WTC11 (cell line): ENCODE measurements around the gene ZNF605. TPM values are rescaled to one million over a fixed set of nuclear protein-coding genes. Genes with fewer than 3 reads are reported as not detected.

Experiments used
- ATAC-seq: fragments of 200-7000 bp; cut with Tn5 transposase; 2 replicates; pipeline ENCODE4 v1.10.0; 2021; ENCODE audit warnings: mild to moderate bottlenecking, moderate library complexity
- CTCF ChIA-PET: fragments of 300-600 bp; sonication (Branson Sonifier 250); formaldehyde crosslinking; loops from one replicate; lab custom pipeline; 2021; ENCODE audit warnings: antibody characterized with exemption; lab: Charles Lee
- POLR2A ChIA-PET: fragments of 350-600 bp; sonication (Branson Sonifier 250); formaldehyde crosslinking; loops from one replicate; lab custom pipeline; 2021; ENCODE audit warnings: antibody characterized with exemption; lab: Charles Lee
- DNase-seq: peaks from one replicate; pipeline ENCODE4 v3.0.0; 2021; ENCODE audit warnings: low spot score
- H3K27ac Mint-ChIP-seq: 2 replicates; pipeline ENCODE4 v1.8.0; 2021; ENCODE audit warnings: mixed read lengths
- H3K27me3 Mint-ChIP-seq: 2 replicates; pipeline ENCODE4 v1.8.0; 2021; ENCODE audit warnings: low read depth, mild to moderate bottlenecking, moderate library complexity, mixed read lengths
- H3K36me3 Mint-ChIP-seq: 2 replicates; pipeline ENCODE4 v1.8.0; 2021; ENCODE audit warnings: mixed read lengths
- H3K4me1 Mint-ChIP-seq: 2 replicates; pipeline ENCODE4 v1.8.0; 2022; ENCODE audit warnings: mixed read lengths
- H3K4me3 Mint-ChIP-seq: 2 replicates; pipeline ENCODE4 v1.8.0; 2021; ENCODE audit warnings: mild to moderate bottlenecking, moderate library complexity, mixed read lengths
- H3K9me3 Mint-ChIP-seq: 2 replicates; pipeline ENCODE4 v1.8.0; 2021; ENCODE audit warnings: mixed read lengths
- ETV6 ChIP-seq: sonication (generic); formaldehyde crosslinking; IDR thresholded peaks from 2 replicates; pipeline ENCODE4 v1.8.1; 2022; ENCODE audit warnings: mild to moderate bottlenecking, missing genetic modification reagents
- FOXK1 ChIP-seq: sonication (generic); formaldehyde crosslinking; IDR thresholded peaks from 2 replicates; pipeline ENCODE4 v1.8.0; 2022; ENCODE audit warnings: mild to moderate bottlenecking, moderate library complexity, missing genetic modification reagents
- FOXP1 ChIP-seq: sonication (generic); formaldehyde crosslinking; IDR thresholded peaks from 2 replicates; pipeline ENCODE4 v1.8.0; 2022; ENCODE audit warnings: missing genetic modification reagents, mild to moderate bottlenecking, moderate library complexity, borderline replicate concordance
- GABPB1 ChIP-seq: sonication (generic); formaldehyde crosslinking; IDR thresholded peaks from 2 replicates; pipeline ENCODE4 v1.8.1; 2023; ENCODE audit warnings: mild to moderate bottlenecking, missing genetic modification reagents
- HMGXB4 ChIP-seq: sonication (generic); formaldehyde crosslinking; IDR thresholded peaks from 2 replicates; pipeline ENCODE4 v1.8.1; 2023; ENCODE audit warnings: mild to moderate bottlenecking, moderate library complexity, missing genetic modification reagents
- KAT7 ChIP-seq: sonication (generic); formaldehyde crosslinking; IDR thresholded peaks from 2 replicates; pipeline ENCODE4 v1.8.1; 2023; ENCODE audit warnings: missing genetic modification reagents, mild to moderate bottlenecking, borderline replicate concordance
- MYBL2 ChIP-seq: sonication (generic); formaldehyde crosslinking; IDR thresholded peaks from 2 replicates; pipeline ENCODE4 v1.8.1; 2023; ENCODE audit warnings: mild to moderate bottlenecking, moderate library complexity, missing genetic modification reagents
- NFATC4 ChIP-seq: fragments of 250-450 bp; sonication (Bioruptor Pico); IDR thresholded peaks from 2 replicates; pipeline ENCODE4 v1.9.0; 2021; ENCODE audit warnings: mild to moderate bottlenecking
- NFE2L1 ChIP-seq: sonication (generic); formaldehyde crosslinking; IDR thresholded peaks from 2 replicates; pipeline ENCODE4 v1.8.1; 2023; ENCODE audit warnings: missing genetic modification reagents
- NFYB ChIP-seq: sonication (generic); formaldehyde crosslinking; conservative IDR thresholded peaks from 2 replicates; pipeline ENCODE4 v1.8.0; 2022; ENCODE audit warnings: low read depth, missing genetic modification reagents
- NR1H2 ChIP-seq: sonication (generic); formaldehyde crosslinking; IDR thresholded peaks from 2 replicates; pipeline ENCODE4 v1.9.0; 2021; ENCODE audit warnings: mild to moderate bottlenecking, moderate library complexity, missing genetic modification reagents
- OVOL2 ChIP-seq: fragments of 250-450 bp; sonication (Bioruptor Pico); IDR thresholded peaks from 2 replicates; pipeline ENCODE4 v1.9.0; 2021; ENCODE audit warnings: mild to moderate bottlenecking, borderline replicate concordance
- RORB ChIP-seq: fragments of 250-450 bp; sonication (Bioruptor Pico); IDR thresholded peaks from 2 replicates; pipeline ENCODE4 v1.9.0; 2021; ENCODE audit warnings: mild to moderate bottlenecking
- SP1 ChIP-seq: sonication (generic); formaldehyde crosslinking; conservative IDR thresholded peaks from 2 replicates; pipeline ENCODE4 v1.8.1; 2022; ENCODE audit warnings: missing genetic modification reagents
- TEAD1 ChIP-seq: sonication (generic); formaldehyde crosslinking; IDR thresholded peaks from 2 replicates; pipeline ENCODE4 v1.8.0; 2022; ENCODE audit warnings: mild to moderate bottlenecking, missing genetic modification reagents
- TEAD4 ChIP-seq: sonication (generic); formaldehyde crosslinking; IDR thresholded peaks from 2 replicates; pipeline ENCODE4 v1.8.0; 2022; ENCODE audit warnings: mild to moderate bottlenecking, missing genetic modification reagents
- USF2 ChIP-seq: sonication (generic); formaldehyde crosslinking; IDR thresholded peaks from 2 replicates; pipeline ENCODE4 v1.8.1; 2023; ENCODE audit warnings: mild to moderate bottlenecking, missing genetic modification reagents, moderate library complexity
- ZBTB21 ChIP-seq: sonication (generic); formaldehyde crosslinking; IDR thresholded peaks from 2 replicates; pipeline ENCODE4 v1.8.1; 2023; ENCODE audit warnings: mild to moderate bottlenecking, missing genetic modification reagents, borderline replicate concordance
- ZBTB43 ChIP-seq: sonication (generic); formaldehyde crosslinking; IDR thresholded peaks from 2 replicates; pipeline ENCODE4 v1.8.1; 2023; ENCODE audit warnings: mild to moderate bottlenecking, missing genetic modification reagents
- ZNF138 ChIP-seq: sonication (generic); formaldehyde crosslinking; conservative IDR thresholded peaks from 2 replicates; pipeline ENCODE4 v1.8.1; 2022; ENCODE audit warnings: mild to moderate bottlenecking, moderate library complexity, missing genetic modification reagents
- ZNF671 ChIP-seq: fragments of 250-450 bp; sonication (Bioruptor Pico); IDR thresholded peaks from 2 replicates; pipeline ENCODE4 v1.8.0; 2021; ENCODE audit warnings: mild to moderate bottlenecking
- total RNA-seq: library from RNA; stranded (reverse); gene quantifications from 3 replicates; pipeline ENCODE4 v1.2.3, GENCODE V29; 2021
- TF ChIP-seq, protein P1 (sequence below): fragments of 250-450 bp; sonication (Bioruptor Pico); IDR thresholded peaks from 2 replicates; pipeline ENCODE4 v1.9.0; 2021; ENCODE audit warnings: mild to moderate bottlenecking
- TF ChIP-seq, protein P2 (sequence below): sonication (generic); formaldehyde crosslinking; IDR thresholded peaks from 2 replicates; pipeline ENCODE4 v1.8.0; 2023; ENCODE audit warnings: mild to moderate bottlenecking, missing genetic modification reagents
- TF ChIP-seq, protein P3 (sequence below): sonication (generic); formaldehyde crosslinking; IDR thresholded peaks from 2 replicates; pipeline ENCODE4 v1.8.0; 2022; ENCODE audit warnings: mild to moderate bottlenecking, missing genetic modification reagents
- TF ChIP-seq, protein P4 (sequence below): sonication (generic); formaldehyde crosslinking; IDR thresholded peaks from 2 replicates; pipeline ENCODE4 v1.8.1; 2022; ENCODE audit warnings: missing genetic modification reagents, borderline replicate concordance

Gene ZNF605
- total RNA-seq, 1 experiment from 2014 or later = 21.1 TPM

DNA sequence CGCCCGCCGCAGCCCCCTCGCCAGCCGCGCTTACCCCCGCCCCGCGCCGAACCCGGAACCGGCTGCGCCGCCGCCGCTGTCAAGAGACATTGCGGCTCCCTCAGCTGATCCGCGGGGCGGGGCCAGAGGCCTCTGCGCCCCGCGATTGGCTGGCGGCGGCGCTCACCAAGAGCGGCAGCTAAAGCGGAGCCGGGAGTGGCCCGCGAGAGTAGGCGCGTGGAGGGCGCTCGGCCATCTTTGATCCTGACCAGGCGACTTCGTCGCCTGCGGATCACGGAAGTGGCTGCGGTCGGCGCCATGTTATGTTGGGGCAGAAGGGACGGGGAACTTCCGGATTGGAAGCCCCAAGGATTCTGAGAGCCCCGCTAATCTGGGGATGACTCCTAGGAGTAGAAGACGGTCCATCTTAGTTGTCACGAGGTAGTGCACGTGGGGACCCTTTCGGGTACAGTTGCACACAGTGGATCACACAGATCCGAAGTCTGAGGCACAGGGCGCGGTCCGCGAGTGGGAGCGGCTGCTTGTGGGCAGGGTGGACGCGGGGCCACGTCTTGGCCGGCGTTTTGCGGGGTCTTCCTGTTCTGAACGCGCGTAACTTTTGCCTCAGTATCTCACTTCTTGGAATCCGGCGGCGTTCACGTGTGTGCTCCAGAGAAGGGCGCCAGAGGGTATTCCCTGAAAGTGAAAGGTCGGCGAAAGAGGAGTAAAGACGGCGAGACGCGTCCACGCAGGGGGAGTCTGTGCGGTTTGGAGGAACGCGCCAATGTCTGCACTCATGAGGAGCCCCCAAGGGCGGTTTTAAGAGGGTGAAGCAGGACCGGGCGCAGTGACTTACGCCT is 68.4 kb downstream of the ZNF605 start, which contains the start of gene CHFR:
TSS of gene CHFR (minus strand) at position 93 of the 839 bp plus-strand sequence. CDS start 277 bp downstream, outside the sequence.
- peak; percentile 94 for ATAC-seq
- Mint-ChIP-seq H3K36me3 (peaks cover 23% of the 10 kb centered on the region), H3K9me3 (peaks cover 19% of the 10 kb centered on the region), H3K27me3 (peaks cover 9% of the 10 kb centered on the region), H3K4me1 (peaks cover 36% of the 10 kb centered on the region), H3K4me3 (peak within 1 kb of the TSS; percentile 97), H3K27ac (peak within 1 kb of the TSS; percentile 100)
- CTCF ChIA-PET = interaction anchor here (1.0 to 2.2 kb wide), 3 partner anchors 17 to 119 kb away, joined by 3 to 22 read pairs (median 3); no protein-coding TSS in a partner anchor
- POLR2A ChIA-PET = interaction anchor here (1.1 kb wide), 1 partner anchor 17 kb away, joined by 5 read pairs; no protein-coding TSS in a partner anchor
- DNase-seq = peak; percentile 96
- TF ChIP-seq RORB (CRISPR knock-in tag) (no peak), USF2 (CRISPR knock-in tag) (peak; percentile 79), TEAD4 (CRISPR knock-in tag) (peak; percentile 37; the same call in 1 of the 2 replicates), SP1 (CRISPR knock-in tag) (peak; percentile 77), MYBL2 (CRISPR knock-in tag) (0 out of 2 replicates have a peak, but pooled peaks have one; percentile 41), ZNF671 (CRISPR knock-in tag) (0 out of 2 replicates have a peak, but pooled peaks have one; percentile 56), NFE2L1 (CRISPR knock-in tag) (peak; percentile 47; the same call in 1 of the 2 replicates), HMGXB4 (CRISPR knock-in tag) (no peak), KAT7 (CRISPR knock-in tag) (0 out of 2 replicates have a peak, but pooled peaks have one; percentile 22), ZBTB43 (CRISPR knock-in tag) (peak; percentile 83; the same call in 1 of the 2 replicates), OVOL2 (CRISPR knock-in tag) (no peak), FOXK1 (CRISPR knock-in tag) (no peak), NR1H2 (CRISPR knock-in tag) (no peak), TEAD1 (CRISPR knock-in tag) (peak; percentile 73; the same call in 1 of the 2 replicates), ETV6 (0 out of 2 replicates have a peak, but pooled peaks have one; percentile 30), FOXP1 (CRISPR knock-in tag) (peak; percentile 84), GABPB1 (CRISPR knock-in tag) (peak; percentile 66), ZBTB21 (no peak), ZNF138 (CRISPR knock-in tag) (no peak), NFATC4 (CRISPR knock-in tag) (0 out of 2 replicates have a peak, but pooled peaks have one; percentile 51), NFYB (CRISPR knock-in tag) (peak; percentile 68)
- TF ChIP-seq, protein P1, sequence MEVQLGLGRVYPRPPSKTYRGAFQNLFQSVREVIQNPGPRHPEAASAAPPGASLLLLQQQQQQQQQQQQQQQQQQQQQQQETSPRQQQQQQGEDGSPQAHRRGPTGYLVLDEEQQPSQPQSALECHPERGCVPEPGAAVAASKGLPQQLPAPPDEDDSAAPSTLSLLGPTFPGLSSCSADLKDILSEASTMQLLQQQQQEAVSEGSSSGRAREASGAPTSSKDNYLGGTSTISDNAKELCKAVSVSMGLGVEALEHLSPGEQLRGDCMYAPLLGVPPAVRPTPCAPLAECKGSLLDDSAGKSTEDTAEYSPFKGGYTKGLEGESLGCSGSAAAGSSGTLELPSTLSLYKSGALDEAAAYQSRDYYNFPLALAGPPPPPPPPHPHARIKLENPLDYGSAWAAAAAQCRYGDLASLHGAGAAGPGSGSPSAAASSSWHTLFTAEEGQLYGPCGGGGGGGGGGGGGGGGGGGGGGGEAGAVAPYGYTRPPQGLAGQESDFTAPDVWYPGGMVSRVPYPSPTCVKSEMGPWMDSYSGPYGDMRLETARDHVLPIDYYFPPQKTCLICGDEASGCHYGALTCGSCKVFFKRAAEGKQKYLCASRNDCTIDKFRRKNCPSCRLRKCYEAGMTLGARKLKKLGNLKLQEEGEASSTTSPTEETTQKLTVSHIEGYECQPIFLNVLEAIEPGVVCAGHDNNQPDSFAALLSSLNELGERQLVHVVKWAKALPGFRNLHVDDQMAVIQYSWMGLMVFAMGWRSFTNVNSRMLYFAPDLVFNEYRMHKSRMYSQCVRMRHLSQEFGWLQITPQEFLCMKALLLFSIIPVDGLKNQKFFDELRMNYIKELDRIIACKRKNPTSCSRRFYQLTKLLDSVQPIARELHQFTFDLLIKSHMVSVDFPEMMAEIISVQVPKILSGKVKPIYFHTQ (CRISPR knock-in tag) = peak; percentile 69; the same call in 1 of the 2 replicates
- TF ChIP-seq, protein P2, sequence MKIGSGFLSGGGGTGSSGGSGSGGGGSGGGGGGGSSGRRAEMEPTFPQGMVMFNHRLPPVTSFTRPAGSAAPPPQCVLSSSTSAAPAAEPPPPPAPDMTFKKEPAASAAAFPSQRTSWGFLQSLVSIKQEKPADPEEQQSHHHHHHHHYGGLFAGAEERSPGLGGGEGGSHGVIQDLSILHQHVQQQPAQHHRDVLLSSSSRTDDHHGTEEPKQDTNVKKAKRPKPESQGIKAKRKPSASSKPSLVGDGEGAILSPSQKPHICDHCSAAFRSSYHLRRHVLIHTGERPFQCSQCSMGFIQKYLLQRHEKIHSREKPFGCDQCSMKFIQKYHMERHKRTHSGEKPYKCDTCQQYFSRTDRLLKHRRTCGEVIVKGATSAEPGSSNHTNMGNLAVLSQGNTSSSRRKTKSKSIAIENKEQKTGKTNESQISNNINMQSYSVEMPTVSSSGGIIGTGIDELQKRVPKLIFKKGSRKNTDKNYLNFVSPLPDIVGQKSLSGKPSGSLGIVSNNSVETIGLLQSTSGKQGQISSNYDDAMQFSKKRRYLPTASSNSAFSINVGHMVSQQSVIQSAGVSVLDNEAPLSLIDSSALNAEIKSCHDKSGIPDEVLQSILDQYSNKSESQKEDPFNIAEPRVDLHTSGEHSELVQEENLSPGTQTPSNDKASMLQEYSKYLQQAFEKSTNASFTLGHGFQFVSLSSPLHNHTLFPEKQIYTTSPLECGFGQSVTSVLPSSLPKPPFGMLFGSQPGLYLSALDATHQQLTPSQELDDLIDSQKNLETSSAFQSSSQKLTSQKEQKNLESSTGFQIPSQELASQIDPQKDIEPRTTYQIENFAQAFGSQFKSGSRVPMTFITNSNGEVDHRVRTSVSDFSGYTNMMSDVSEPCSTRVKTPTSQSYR (CRISPR knock-in tag) = no peak
- TF ChIP-seq, protein P3, sequence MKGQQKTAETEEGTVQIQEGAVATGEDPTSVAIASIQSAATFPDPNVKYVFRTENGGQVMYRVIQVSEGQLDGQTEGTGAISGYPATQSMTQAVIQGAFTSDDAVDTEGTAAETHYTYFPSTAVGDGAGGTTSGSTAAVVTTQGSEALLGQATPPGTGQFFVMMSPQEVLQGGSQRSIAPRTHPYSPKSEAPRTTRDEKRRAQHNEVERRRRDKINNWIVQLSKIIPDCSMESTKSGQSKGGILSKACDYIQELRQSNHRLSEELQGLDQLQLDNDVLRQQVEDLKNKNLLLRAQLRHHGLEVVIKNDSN (CRISPR knock-in tag) = peak; percentile 57; the same call in 1 of the 2 replicates
- TF ChIP-seq, protein P4, sequence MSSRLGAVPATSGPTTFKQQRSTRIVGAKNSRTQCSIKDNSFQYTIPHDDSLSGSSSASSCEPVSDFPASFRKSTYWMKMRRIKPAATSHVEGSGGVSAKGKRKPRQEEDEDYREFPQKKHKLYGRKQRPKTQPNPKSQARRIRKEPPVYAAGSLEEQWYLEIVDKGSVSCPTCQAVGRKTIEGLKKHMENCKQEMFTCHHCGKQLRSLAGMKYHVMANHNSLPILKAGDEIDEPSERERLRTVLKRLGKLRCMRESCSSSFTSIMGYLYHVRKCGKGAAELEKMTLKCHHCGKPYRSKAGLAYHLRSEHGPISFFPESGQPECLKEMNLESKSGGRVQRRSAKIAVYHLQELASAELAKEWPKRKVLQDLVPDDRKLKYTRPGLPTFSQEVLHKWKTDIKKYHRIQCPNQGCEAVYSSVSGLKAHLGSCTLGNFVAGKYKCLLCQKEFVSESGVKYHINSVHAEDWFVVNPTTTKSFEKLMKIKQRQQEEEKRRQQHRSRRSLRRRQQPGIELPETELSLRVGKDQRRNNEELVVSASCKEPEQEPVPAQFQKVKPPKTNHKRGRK = 0 out of 2 replicates have a peak, but pooled peaks have one; percentile 63
